HG02571 (cell line): ENCODE results near the gene TMEM200A.

Experiments used
- ATAC-seq: cut with Tn5 transposase; IDR thresholded peaks from one replicate; pipeline ENCODE4 v1.9.1; 2021; ENCODE audit warnings: mild to moderate bottlenecking, moderate library complexity; ENCODE audit not compliant: unreplicated experiment

Gene TMEM200A

DNA sequence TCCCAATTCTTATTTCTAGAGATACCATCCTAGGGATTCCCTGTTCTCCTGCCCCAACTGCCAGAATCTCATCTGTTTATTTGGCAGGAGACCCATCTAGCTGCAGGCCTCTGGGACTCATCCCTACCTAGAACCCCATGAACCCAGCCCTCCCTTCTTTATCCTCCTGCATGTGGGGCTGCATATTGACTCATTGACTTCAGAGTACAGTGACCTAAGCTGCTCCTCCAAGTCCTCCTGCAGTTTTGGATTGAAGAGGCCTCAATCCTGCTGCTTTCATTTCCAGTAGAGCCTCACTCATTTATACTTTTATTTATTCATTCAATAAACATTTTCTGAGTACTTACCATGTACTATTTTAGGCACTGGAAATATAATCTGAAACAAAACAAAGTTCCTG is 11.6 kb downstream of the TMEM200A start:
- ATAC-seq, result no peak

DNA sequence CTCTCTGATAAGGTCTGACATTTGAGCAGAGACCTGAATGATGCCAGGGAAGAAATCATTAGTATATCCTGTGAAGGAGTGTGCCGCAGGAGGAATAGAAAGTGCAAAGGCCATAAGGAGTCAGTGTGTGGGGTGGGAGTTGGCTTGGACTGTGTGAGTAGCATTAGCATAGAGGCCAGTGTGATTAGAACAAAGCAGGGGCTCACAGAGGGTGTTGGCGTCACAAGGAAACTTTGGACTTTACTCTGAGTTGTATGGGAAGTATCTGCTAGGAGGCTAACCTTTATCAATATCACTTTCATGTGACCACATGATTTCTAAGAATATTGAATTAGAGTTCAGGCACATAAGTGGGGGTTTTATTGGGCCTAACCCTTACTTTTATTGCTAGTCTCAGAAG is 12.1 kb downstream of the TMEM200A start:
- ATAC-seq, result no peak

DNA sequence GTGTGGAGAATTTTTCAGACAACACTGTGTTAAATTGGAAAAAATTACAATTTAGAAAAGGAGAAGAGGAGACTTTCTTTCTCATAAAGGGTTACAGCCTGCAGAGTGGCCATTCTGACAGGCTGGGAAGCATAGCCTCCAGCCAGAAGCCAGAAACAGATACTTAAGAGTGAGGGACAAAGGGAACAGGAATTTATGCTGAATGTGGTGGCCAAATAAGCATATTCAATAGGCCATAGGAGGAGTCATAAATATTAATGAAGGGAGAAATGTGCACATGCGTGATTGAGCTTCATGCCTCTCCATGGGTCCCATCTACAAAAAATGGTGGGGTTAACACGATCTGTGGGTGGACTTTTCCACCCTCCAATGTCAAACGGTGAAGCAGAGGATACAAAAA is 13.4 kb downstream of the TMEM200A start:
- ATAC-seq, result no peak

DNA sequence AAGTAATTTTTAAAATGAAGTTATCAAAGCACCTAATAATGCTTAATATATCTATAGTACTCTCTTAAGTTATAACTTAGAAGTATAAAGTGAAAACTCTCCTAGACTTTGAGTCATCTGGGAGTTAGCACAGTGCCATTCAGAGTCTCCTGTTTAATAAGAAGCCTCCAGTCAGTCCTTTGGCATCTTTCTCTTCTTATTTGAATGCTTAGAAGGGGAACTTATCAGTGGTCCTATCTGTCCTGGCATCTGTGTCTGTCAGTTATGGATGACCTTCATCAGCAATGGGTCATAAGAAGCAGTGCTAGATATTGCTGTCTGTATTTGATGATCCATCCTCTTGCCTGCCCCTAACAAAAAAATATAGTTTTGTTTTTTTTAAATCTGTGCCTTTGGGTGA is 15.2 kb downstream of the TMEM200A start:
- no peak for ATAC-seq

DNA sequence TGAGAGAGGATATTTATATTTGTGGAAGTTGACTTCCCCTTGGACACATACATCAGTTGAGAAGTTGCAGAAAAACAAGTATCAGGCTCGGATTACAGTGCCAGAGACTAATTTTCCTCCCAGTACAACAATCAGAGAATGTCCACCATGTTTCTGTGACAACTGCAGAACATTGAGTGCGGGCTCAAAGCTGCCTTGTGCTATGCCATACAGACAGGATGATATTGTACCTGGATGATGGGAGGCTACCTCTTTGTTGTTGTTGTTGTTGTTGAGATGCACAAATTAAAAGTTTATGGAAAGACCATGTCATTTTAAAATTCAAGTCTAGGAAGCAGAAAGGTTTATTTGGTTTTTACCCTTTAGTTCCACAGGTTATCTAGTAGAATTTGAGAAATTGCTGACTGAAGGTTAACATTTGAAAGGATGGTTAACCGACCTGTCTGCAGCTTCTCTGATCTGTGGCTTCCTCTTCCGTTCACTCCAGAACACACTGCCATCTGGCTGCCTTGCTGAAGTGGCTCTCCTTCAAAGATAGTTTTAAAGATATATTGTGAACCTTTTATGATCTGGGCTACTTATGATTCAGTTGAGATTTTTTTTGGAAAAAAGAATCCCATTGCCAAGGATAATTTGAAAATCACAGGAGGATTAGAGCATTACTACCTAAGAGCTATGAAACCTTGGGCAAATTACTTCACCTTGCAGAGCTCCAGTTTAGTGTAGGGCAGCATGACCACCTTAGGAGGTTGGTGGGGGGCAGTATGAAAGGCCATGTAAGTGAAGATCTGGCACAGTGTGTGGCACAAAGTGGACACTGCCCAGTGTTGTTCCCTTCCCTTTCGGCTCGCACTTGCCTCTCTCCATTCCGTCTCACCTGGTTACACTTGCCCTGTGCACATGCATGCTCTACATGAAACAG is 15.9 kb downstream of the TMEM200A start:
- ATAC-seq, result no peak

DNA sequence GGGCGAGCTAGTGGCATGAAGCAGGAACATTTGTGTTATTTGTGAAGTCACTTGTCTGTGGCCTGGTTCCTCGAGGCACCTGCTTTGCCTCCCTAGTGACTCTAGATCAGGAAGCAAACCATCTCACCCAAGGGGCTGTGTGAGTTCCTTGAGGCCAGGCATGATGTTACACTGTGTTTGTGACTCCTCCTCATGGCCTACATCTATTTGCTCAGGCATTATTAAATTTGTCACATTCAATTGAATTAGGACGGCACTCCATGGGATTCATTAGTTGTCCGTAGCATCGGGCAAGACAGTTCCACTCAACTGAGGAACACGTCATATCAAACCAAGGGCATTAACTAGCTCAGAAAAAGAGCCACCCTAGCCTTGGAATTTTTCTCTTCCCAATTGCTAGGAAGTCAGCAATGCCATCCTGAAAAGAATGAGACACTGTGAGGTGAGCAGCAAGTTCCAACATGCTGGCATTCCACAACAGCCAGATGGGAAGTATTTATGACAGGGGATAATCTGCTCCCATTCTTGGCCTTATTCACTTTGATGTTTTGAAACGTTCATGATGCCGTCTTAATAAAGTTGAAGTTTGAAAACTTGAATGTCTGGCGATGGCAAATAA is 17.2 kb downstream of the TMEM200A start:
- ATAC-seq, result no peak

DNA sequence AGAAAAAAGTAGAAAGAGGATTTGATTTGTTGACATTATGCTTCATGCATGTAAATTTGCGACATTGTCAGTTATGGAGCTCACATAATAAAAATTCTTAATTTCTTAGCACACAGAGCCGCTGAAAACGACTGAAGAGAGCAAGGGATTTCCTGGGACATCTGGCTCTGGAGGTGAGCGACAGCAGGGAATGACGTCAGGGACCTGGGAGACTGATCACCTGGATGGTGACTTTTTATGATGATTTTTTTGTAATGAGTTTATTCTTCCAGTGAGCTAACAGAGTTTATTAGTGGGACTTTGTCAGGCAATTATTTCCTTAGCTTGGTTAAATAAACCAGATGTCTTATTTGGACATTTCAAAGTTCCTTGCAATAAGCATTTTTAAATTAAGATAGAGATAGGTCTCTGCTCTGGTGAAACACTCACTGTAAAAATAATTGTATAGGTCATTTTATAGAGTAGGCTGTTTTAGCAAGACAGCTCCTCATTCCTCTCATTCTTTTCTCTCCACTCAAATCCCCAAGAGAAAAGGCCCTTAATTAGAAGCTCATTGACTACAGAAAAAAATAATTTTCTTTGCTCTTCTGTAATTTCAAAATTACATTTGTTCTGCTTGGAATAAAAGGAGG is 19.4 kb downstream of the TMEM200A start:
- no peak for ATAC-seq

DNA sequence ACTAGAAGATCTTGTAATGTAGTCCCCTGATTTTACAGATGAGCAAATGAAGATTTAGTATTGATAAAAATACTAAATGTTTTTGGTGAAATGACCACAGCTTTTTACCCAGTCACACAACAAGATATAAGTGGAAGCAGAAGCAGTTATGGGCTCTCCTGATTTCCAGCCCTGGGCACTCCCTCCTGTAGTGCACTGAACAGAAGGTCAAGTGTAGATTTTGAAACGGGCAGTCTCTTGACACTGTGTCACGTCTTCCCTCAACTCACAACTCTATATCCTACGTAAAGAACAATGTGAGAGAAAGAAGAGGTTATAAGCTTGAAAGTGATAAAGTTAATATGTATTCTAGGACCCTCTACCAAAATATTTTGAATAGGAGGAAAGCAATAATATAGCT is 23.3 kb downstream of the TMEM200A start:
- no peak for ATAC-seq

DNA sequence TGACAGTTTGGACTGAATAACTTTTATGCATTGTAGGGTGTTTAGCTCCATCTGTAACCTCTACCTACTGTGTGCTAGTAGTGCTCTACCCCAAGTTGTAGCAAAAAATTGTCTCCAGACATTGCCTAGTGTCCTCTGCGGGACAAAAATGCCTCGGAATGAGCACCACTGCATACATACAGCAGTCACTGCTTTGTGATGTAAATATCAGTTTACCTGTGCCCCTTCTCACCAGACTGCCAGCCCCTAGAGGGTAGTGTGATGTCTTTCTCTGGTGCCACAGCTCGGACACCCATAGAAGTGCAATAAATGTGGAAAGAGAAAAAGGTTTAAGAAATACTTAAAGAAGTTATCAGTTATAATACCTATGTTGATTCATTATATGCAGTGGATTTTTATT is 25.1 kb downstream of the TMEM200A start:
- ATAC-seq, result no peak

DNA sequence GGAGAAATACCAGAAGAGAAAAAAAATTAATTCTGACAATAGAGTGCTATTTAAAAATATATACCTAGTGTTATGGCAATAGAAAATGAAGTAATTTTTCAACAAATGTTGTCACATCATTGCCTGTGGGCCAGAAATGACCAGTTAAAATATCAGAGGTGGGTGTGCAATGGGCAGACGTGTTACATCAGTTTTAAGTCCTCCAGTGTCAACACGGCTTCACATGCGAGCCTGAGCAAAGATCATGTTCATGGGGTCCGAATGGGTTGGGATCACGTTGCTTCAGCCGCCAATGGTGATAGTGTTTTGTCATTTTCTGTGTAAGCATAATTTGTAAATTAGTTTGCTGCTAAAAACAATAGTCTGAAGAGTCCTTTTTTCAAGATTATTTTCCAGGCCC is 27.5 kb downstream of the TMEM200A start:
- ATAC-seq, result no peak

DNA sequence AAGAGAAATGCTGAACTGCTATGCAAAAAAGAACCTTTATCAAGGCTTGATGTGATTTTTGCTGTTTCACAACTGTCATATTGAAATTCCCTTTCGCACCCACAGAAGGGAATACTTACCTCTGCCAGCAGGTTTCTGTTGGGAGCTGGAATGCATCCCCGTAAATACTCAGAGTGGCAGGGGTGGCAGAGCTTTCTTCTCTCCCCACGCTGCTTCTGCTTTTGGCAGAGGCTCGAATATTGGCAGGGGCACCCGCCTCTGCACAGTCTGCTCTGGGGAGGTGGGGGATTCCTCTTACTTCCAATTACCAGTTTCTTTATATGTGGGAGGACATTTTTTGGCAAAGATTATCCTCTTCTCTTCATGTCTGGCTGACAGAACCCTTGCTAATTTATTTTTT is 28.4 kb downstream of the TMEM200A start:
- no peak for ATAC-seq

DNA sequence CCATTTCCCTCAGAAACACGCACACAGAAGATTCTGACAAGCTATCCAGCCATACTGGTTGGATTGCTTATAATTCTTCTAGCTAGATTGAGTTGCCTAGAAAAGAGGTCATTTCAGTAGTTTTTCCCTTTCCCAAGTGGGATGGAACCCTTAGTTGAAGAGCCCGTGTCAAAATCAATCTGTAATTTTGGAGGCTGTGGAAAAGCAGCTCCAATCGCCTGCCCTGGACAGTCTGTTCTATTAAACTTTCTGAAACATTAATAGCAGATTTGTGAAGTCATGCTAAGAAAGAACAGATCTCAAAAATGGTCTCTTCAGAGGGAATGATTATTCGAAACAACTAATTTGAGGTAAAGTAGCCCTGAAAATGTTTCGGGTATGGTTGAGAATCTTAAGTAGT is 29.3 kb downstream of the TMEM200A start:
- no peak for ATAC-seq

DNA sequence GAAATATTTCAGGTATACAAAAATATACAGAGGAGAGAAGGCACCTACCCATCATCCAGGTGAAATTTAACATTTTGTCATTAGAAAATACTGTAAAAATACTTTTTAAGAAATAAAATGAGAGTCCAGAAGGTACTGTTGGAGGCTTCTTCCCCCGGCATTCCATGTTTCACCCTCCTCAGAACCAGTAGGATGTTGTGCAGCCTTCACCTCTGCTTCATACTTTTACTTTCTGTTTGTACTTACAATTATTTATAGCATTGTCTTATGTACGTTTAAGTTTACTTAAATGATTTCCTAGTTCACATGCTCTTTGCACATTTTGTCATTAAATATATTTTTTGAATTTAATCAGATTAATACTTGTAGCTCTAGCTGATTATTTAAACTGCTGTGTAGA is 30.9 kb downstream of the TMEM200A start:
- ATAC-seq, result no peak

DNA sequence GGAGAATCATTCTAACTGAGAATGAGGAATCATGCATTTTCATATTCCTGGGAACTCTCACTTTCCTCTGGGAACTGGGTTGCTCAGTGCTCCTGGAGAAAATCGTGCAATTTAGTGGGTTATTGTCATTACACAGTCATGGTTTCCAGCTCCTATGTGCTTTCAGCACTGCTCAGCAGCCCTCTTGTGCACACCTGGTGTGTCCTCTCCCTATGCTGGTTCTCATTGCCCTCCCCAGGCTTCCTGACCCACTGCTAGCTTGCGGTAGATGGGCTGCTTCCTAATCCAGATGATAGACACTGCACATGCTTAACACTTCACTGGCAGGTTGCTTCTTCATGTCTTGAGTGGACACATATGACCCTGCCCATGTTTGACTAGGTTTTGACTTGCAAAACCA is 39.7 kb downstream of the TMEM200A start:
- ATAC-seq, result no peak

DNA sequence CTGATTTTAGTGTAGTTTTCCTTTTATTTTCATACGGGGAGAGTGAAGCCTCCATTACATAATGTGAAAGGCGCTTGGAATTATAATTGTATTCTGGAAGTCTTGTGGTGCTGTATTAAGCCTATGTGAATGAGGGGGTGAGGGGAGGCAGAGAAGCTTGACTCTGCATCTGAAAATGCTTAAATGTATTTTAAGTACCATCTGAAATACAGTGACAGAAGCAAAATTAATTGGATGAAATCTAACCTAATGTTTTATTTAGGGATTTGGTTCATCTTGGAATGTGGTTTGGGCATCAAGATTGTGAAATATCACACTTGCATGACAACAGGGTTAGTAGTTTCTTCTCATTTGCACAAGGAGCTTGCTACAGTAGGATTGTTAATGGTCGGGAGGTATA is 41.2 kb downstream of the TMEM200A start:
- ATAC-seq, result no peak

DNA sequence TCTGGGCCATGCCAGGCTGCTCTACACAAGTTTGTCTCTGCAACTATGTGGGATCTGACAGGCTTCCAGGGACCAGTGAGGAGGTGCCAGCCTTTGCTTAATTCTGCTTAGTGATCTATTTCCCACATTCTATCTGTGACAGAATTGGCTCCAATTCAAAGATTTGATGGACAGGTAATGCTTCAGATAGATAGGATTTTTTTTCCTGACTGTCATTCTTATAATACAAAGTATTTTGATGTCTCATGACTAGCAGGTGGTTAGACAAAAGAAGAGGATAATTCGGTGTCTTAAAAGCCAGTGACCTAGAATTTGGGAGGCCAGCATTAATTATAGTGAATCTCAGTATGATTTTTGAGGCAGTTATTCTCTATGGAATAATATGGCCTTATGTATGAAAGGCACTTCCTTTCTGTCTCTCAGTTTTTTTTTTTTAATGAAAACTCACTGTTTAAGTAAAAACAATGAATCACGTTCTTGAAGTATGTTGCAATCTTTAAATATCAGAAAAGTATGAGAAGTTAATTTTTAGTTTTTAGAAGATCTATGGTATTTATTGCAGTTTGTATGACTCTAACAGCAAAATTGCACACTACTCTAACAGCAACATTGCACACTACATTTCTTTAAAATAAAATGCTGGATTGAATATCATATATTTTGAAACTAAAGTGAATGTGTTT is 43.7 kb downstream of the TMEM200A start:
- ATAC-seq, result no peak

DNA sequence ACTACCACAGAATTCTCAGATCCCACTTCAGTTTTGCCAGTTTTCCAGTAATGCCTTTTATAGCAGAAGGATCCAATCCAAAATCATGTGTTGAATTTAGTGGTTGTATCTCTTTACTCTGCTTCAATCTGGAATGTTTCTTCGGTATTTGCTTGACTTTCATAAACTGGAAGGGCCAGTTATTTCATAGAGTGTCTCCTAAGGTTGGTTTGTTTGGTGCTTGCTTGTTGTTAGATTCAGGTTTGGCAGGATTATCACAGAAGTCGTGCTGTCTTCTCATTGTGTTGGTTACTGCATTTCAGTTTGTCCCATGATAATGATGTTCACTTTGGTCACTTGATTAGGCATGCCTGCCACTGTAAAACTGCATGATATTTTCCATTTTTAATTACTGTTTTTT is 45.7 kb downstream of the TMEM200A start:
- no peak for ATAC-seq

DNA sequence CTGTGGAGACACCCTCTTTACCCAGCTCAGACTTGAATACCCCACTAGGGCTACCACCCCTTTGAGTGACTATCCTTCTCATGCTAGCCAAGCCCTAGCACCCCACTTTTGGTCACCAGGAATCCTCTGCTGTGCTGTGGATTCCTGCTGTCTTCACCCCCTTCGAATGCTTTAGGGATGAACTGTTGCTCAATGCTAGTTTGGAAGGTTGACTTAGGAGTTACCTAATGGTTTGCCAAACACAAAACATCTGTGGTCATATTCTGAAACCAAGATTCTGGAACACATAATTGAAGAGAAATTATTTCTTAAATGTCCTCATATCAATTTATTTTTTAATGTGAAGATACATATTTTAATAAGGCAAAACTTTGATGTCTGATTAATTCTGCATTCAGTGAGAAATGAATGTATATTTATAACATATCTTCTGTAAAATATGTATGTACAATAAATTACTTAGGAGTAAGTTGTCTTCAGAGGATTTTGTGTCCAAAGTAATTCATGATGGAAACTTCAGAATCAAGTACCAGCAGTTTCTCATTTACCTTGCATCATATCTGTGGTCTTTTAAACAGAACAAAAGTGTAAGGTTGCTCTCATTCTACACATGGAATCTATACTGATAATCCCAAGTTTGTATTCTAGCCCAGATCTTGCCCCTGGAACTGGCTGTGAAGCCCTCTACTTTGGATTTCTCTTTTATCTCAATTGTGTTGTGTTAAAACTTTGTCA is 46.9 kb downstream of the TMEM200A start:
- no peak for ATAC-seq

DNA sequence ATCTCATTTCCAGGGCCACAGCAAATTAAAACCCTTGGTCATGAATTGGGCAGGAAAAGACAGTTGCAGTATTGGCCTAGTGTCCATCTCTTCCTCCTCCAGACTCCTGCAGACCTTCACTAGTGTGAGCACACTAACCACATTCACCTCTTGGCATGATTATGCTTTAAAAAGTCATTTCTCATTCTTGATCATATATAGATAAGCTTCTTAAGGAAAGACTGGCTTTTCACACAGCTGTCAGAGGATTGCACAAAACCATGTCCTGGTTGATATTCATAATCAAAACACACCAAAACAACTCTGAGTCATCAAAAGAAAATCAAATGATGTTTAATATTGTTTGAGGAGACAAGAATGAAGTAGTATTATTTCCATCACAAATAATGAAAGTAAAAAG is 52.1 kb downstream of the TMEM200A start:
- no peak for ATAC-seq

DNA sequence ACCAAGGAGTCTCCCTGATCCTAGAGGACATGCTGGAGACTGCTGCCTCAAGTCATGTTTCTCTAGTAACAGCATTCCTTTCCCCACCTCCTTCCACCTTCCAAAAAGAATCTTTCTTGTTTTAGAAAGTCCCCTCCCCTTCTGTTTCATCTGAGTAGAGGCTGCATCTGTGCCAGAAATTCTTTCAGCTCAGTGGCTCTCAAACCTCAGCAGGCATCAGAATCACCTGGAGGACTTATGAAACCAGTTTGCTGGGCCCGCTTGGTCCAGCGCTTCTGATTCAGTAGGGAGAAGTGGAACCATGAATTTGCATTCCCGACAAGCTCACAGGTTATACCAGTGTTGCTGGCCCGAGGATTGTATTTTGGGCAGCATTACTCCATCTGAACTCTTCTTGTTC is 55.1 kb downstream of the TMEM200A start:
- no peak for ATAC-seq

DNA sequence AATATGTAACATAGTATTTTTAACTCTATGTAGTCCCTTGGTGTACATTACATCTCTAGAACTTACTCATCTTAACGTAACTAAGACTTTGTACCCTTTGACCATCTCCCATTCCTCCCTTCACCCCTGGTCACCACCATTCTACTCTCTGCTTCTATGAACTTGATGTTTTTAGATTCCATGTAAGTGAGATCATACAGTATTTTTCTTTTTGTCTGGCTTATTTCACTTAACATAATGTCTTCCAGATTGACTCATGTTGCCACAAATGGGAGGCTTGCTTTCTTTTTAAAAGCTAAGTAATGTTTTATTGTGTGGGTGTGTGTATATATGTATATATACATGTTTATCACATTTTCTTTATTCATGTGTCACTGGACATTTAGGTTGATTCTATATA is 55.8 kb downstream of the TMEM200A start:
- ATAC-seq, result no peak
